Gastroesophageal sphincter (tissue), 4 donors: ENCODE measurements around the gene SLC9A2. TPM values are rescaled to one million over a fixed set of nuclear protein-coding genes. Genes with fewer than 3 reads are reported as not detected.

ENCODE experiments used
- ATAC-seq: fragments of 150-250 bp; one replicate; pipeline ENCODE4 v1.9.1; 2016; ENCODE audit warnings: mild to moderate bottlenecking, moderate library complexity
- H3K27ac ChIP-seq, 4 donors: fragments of 200-600 bp; sonication (generic) in 3 of 4; 1 replicate in 3 of 4; 2 replicates in 1 of 4; pipeline ENCODE4 v1.5.1; 2016 to 2019
- H3K27me3 ChIP-seq: fragments of 200-600 bp; sonication (generic); one replicate; pipeline ENCODE4 v1.5.1; 2019
- H3K36me3 ChIP-seq, 2 donors: fragments of 200-600 bp; sonication (generic); one replicate each; pipeline ENCODE4 v1.5.1; 2019; ENCODE audit warnings: control low read depth in 1 of 2
- H3K4me1 ChIP-seq, 3 donors: fragments of 200-600 bp; sonication (generic); 1 replicate in 2 of 3; 2 replicates in 1 of 3; pipeline ENCODE4 v1.5.1; 2016 to 2019; ENCODE audit warnings: control low read depth in 2 of 3
- H3K4me3 ChIP-seq, 2 donors: fragments of 200-600 bp; sonication (generic); one replicate each; pipeline ENCODE4 v1.5.1; 2019; ENCODE audit warnings: mild to moderate bottlenecking in 1 of 2, moderate library complexity in 1 of 2
- H3K9me3 ChIP-seq, 3 donors: fragments of 200-600 bp; sonication (generic); one replicate each; pipeline ENCODE4 v1.5.1; 2017 to 2019; ENCODE audit warnings: control low read depth in 2 of 3
- CTCF ChIP-seq, 4 experiments: fragments of 200-600 bp in 2 of 4; fragments of 450-650 bp in 2 of 4; sonication (generic) in 1 of 4; IDR thresholded peaks; one replicate each; pipeline ENCODE4 v1.5.1; 2017 to 2019; ENCODE audit warnings: antibody characterized with exemption in 4 of 4, mild to moderate bottlenecking in 2 of 4, moderate library complexity in 2 of 4
- EP300 ChIP-seq: sonication (generic); formaldehyde crosslinking; IDR thresholded peaks from one replicate; pipeline ENCODE4 v1.6.1; 2017; ENCODE audit warnings: antibody characterized with exemption, mild to moderate bottlenecking
- POLR2A ChIP-seq, 2 donors: fragments of 450-650 bp; IDR thresholded peaks; one replicate each; pipeline ENCODE4 v1.6.1; 2017; ENCODE audit warnings: antibody characterized with exemption in 2 of 2, mild to moderate bottlenecking in 2 of 2, moderate library complexity in 1 of 2
- POLR2AphosphoS5 ChIP-seq: sonication (generic); formaldehyde crosslinking; IDR thresholded peaks from one replicate; pipeline ENCODE4 v1.6.1; 2017; ENCODE audit warnings: antibody characterized with exemption
- WGBS, 2 donors: methylation state at CpG; one replicate each; pipeline ENCODE4 v1.1.5; 2018; ENCODE audit warnings: low coverage in 1 of 2; 5-methylcytosine and 5-hydroxymethylcytosine counted together
- total RNA-seq, 4 donors: library from RNA; depleted of rRNA; stranded (reverse); fragments of >200 nt; gene quantifications; one replicate each; pipeline ENCODE4 v1.1.0, GENCODE V29; 2016

The SLC9A2 gene
- total RNA-seq, 4 donors from 2014 or later = 0.57 TPM; not detected in 3

- no peaks in the 10 kb centered on the region for H3K9me3 ChIP-seq
- no peak for ATAC-seq
- peaks cover 5% of the 10 kb centered on the region for H3K27me3 ChIP-seq
- 83% methylated on average over 6 of the region's 6 CpGs for WGBS, 2 donors
- no peak overlapping the region for H3K4me3 ChIP-seq
- no peaks in the 10 kb centered on the region for H3K36me3 ChIP-seq
- no peak overlapping the region for H3K27ac ChIP-seq
- no peaks in the 10 kb centered on the region for H3K4me1 ChIP-seq
- no peak for TF ChIP-seq POLR2A (IDR thresholded peaks at IDR 0.05)
- no peak for TF ChIP-seq POLR2AphosphoS5
- TF ChIP-seq CTCF (IDR thresholded peaks at IDR 0.05) = no peak
- TF ChIP-seq EP300 = no peak
Observed at GRCh38 chr2:102660574-102660973, 41.2 kb downstream of the SLC9A2 start.

- Histone ChIP-seq H3K27me3 (peaks cover 5% of the 10 kb centered on the region), H3K36me3 (no peaks in the 10 kb centered on the region), H3K27ac (no peak overlapping the region), H3K4me3 (no peak overlapping the region), H3K9me3 (no peaks in the 10 kb centered on the region), H3K4me1 (no peaks in the 10 kb centered on the region)
- WGBS, 2 donors = 73 to 74% methylated on average over 3 to 5 of the region's 5 CpGs
- no peak for ATAC-seq
- TF ChIP-seq CTCF (IDR thresholded peaks at IDR 0.05) (no peak), POLR2AphosphoS5 (no peak), POLR2A (IDR thresholded peaks at IDR 0.05) (no peak), EP300 (no peak)
Observed at GRCh38 chr2:102661846-102662245, 42.5 kb downstream of the SLC9A2 start.

- H3K9me3 ChIP-seq = no peaks in the 10 kb centered on the region
- peaks cover 5% of the 10 kb centered on the region for H3K27me3 ChIP-seq
- TF ChIP-seq POLR2A (IDR thresholded peaks at IDR 0.05) = no peak
- ATAC-seq = no peak
- no peak overlapping the region for H3K27ac ChIP-seq
- H3K4me1 ChIP-seq = no peaks in the 10 kb centered on the region
- no peaks in the 10 kb centered on the region for H3K36me3 ChIP-seq
- WGBS, 2 donors = 46 to 57% methylated on average over 3 to 5 of the region's 5 CpGs
- H3K4me3 ChIP-seq = no peak overlapping the region
Observed at GRCh38 chr2:102662833-102663232, 43.5 kb downstream of the SLC9A2 start.

GRCh38 chr2:102663381-102663780 is 44.0 kb downstream of the SLC9A2 start:
- 60 to 67% methylated on average over 3 of the region's 3 CpGs for WGBS, 2 donors
- no peak overlapping the region for H3K4me3 ChIP-seq
- H3K27me3 ChIP-seq = peaks cover 5% of the 10 kb centered on the region
- H3K27ac ChIP-seq = no peak overlapping the region
- H3K36me3 ChIP-seq = no peaks in the 10 kb centered on the region
- no peak for ATAC-seq
- no peaks in the 10 kb centered on the region for H3K9me3 ChIP-seq
- no peaks in the 10 kb centered on the region for H3K4me1 ChIP-seq
- TF ChIP-seq POLR2AphosphoS5 (no peak), POLR2A (IDR thresholded peaks at IDR 0.05) (no peak), EP300 (no peak), CTCF (IDR thresholded peaks at IDR 0.05) (no peak)

GRCh38 chr2:102664471-102664909 is 45.1 kb downstream of the SLC9A2 start:
- no peak for ATAC-seq
- no peaks in the 10 kb centered on the region for H3K9me3 ChIP-seq
- WGBS, 2 donors = 58 to 78% methylated on average over 2 of the region's 2 CpGs

More at GRCh38 chr2:102664471-102664909, 45.1 kb downstream of the SLC9A2 start:
- Histone ChIP-seq H3K4me1 (no peaks in the 10 kb centered on the region), H3K27ac (no peak overlapping the region), H3K4me3 (no peak overlapping the region), H3K27me3 (peaks cover 5% of the 10 kb centered on the region), H3K36me3 (no peaks in the 10 kb centered on the region)
- TF ChIP-seq EP300 (no peak), POLR2AphosphoS5 (no peak), CTCF (IDR thresholded peaks at IDR 0.05) (no peak), POLR2A (IDR thresholded peaks at IDR 0.05) (no peak)
